Loucy (cell line): ENCODE results near the gene ATG10.
A peak's percentile ranks its signal among the peaks of the same experiment; 100 is the strongest.
"Not testable (repeated sequence)": the region's sequence is repeated elsewhere in the genome, so short reads cannot be mapped to it uniquely, and the experiment has no call there.

ENCODE experiments used
- H2AFZ ChIP-seq: fragments of 200-600 bp; sonication (generic); 2 replicates; pipeline ENCODE4 v1.6.0; 2016; ENCODE audit warnings: antibody characterized with exemption, mild to moderate bottlenecking, low read length, moderate library complexity
- H3F3A ChIP-seq: fragments of 200-600 bp; 2 replicates; pipeline ENCODE4 v1.6.0; 2016; ENCODE audit warnings: antibody characterized with exemption, low read depth, mild to moderate bottlenecking
- H3K27me3 ChIP-seq: fragments of 200-600 bp; sonication (generic); 2 replicates; pipeline ENCODE4 v1.6.1; 2014; ENCODE audit warnings: low read length, mild to moderate bottlenecking; ENCODE audit not compliant: insufficient read depth, poor library complexity, severe bottlenecking
- H3K36me3 ChIP-seq: fragments of 200-600 bp; sonication (generic); 2 replicates; pipeline ENCODE4 v1.6.1; 2016; ENCODE audit warnings: low read length; ENCODE audit not compliant: insufficient read depth
- H3K4me1 ChIP-seq: fragments of 200-600 bp; sonication (generic); 2 replicates; pipeline ENCODE4 v1.5.1; 2014; ENCODE audit warnings: low read length, mild to moderate bottlenecking; ENCODE audit not compliant: insufficient read depth, poor library complexity, severe bottlenecking
- H3K4me2 ChIP-seq: fragments of 200-600 bp; sonication (generic); 2 replicates; pipeline ENCODE4 v1.6.0; 2014; ENCODE audit warnings: antibody characterized with exemption, low read length, low read depth, mild to moderate bottlenecking; ENCODE audit not compliant: poor library complexity, severe bottlenecking
- H3K4me3 ChIP-seq: fragments of 200-600 bp; sonication (generic); 2 replicates; pipeline ENCODE4 v1.5.1; 2014; ENCODE audit warnings: low read length, mild to moderate bottlenecking, mixed read lengths; ENCODE audit not compliant: poor library complexity, severe bottlenecking
- H3K79me2 ChIP-seq: fragments of 200-600 bp; sonication (generic); 2 replicates; pipeline ENCODE4 v1.6.1; 2014; ENCODE audit warnings: low read length; ENCODE audit not compliant: insufficient read depth
- H3K9ac ChIP-seq: fragments of 200-600 bp; sonication (generic); 2 replicates; pipeline ENCODE4 v1.6.0; 2014; ENCODE audit warnings: mild to moderate bottlenecking, low read depth, low read length, moderate library complexity; ENCODE audit not compliant: poor library complexity, severe bottlenecking
- H3K9me2 ChIP-seq: fragments of 200-600 bp; sonication (generic); replicated peaks from 2 replicates; pipeline ENCODE4 v1.6.1; 2016; ENCODE audit warnings: low read depth, low read length, mixed read lengths
- H3K9me3 ChIP-seq: fragments of 200-600 bp; sonication (generic); 2 replicates; pipeline ENCODE4 v1.6.1; 2014; ENCODE audit warnings: mild to moderate bottlenecking, antibody characterized with exemption, low read length, low read depth; ENCODE audit not compliant: insufficient read depth
- H4K20me1 ChIP-seq: fragments of 200-600 bp; sonication (generic); 2 replicates; pipeline ENCODE4 v1.6.0; 2014; ENCODE audit warnings: antibody characterized with exemption, low read length, mild to moderate bottlenecking; ENCODE audit not compliant: insufficient read depth, poor library complexity, severe bottlenecking
- CTCF ChIP-seq: fragments of 200-600 bp; sonication (generic); conservative IDR thresholded peaks from 2 replicates; pipeline ENCODE4 v1.5.1; 2014; ENCODE audit warnings: mild to moderate bottlenecking, antibody characterized with exemption, low read length
- EZH2phosphoT487 ChIP-seq: fragments of 200-600 bp; IDR thresholded peaks from 2 replicates; pipeline ENCODE4 v1.6.1; 2018; ENCODE audit warnings: antibody characterized with exemption, mild to moderate bottlenecking, moderate library complexity, borderline replicate concordance

ATG10 gene

GRCh38 chr5:82058710-82059109 lies 86.9 kb downstream of the ATG10 start:
- Histone ChIP-seq H3K79me2 (no peaks in the 10 kb centered on the region), H3K4me1 (peaks cover 9% of the 10 kb centered on the region), H3K27me3 (no peaks in the 10 kb centered on the region), H3K9me2 (no peaks in the 10 kb centered on the region), H3K36me3 (no peaks in the 10 kb centered on the region), H3K9ac (no peak overlapping the region), H4K20me1 (no peaks in the 10 kb centered on the region), H3K4me3 (no peak overlapping the region), H2AFZ (no peak overlapping the region), H3F3A (no peaks in the 10 kb centered on the region), H3K4me2 (no peak overlapping the region), H3K9me3 (no peaks in the 10 kb centered on the region)
- TF ChIP-seq CTCF (no peak), EZH2phosphoT487 (no peak)

DNA sequence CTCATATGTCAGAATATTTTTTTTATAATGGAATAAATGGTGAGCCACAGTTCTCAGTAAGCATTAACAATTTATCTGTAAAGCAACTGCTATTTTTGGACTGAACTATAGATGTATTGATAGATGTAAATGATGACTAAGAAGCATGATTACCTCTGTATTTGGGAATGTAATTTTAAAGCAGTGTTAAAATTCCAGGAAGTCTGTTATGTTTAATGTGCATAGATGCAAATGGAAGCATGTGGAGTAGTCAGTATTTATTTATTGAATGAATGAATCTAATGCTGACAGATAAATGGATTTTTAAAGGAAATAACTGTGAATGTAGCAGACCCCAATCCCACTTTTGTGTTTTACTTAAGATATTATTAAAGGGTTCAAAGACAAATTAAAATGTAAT lies 95.0 kb downstream of the ATG10 start:
- no peak overlapping the region for H2AFZ ChIP-seq
- peaks cover 3% of the 10 kb centered on the region for H3K4me1 ChIP-seq
- no peaks in the 10 kb centered on the region for H3K79me2 ChIP-seq
- no peaks in the 10 kb centered on the region for H3F3A ChIP-seq
- H3K9me2 ChIP-seq, result no peaks in the 10 kb centered on the region
- no peaks in the 10 kb centered on the region for H4K20me1 ChIP-seq
- no peaks in the 10 kb centered on the region for H3K27me3 ChIP-seq
- H3K36me3 ChIP-seq, result no peaks in the 10 kb centered on the region
- no peak overlapping the region for H3K4me3 ChIP-seq
- no peaks in the 10 kb centered on the region for H3K9me3 ChIP-seq
- no peak for TF ChIP-seq CTCF
- TF ChIP-seq EZH2phosphoT487, result no peak
- H3K9ac ChIP-seq, result no peak overlapping the region
- no peak overlapping the region for H3K4me2 ChIP-seq

GRCh38 chr5:82068042-82068441 lies 96.2 kb downstream of the ATG10 start:
- not testable (repeated sequence) for H3F3A ChIP-seq, H3K27me3 ChIP-seq, H3K9me2 ChIP-seq, H3K4me3 ChIP-seq, H3K4me2 ChIP-seq, H2AFZ ChIP-seq, H3K36me3 ChIP-seq, H3K4me1 ChIP-seq, H3K9ac ChIP-seq, H3K79me2 ChIP-seq, H3K9me3 ChIP-seq, H4K20me1 ChIP-seq

- Histone ChIP-seq H3K79me2 (no peaks in the 10 kb centered on the region), H3K4me3 (no peak overlapping the region), H4K20me1 (no peaks in the 10 kb centered on the region), H3K9me3 (no peaks in the 10 kb centered on the region), H3K27me3 (no peaks in the 10 kb centered on the region), H3K36me3 (no peaks in the 10 kb centered on the region), H2AFZ (no peak overlapping the region), H3K9me2 (no peaks in the 10 kb centered on the region), H3K4me1 (peaks cover 3% of the 10 kb centered on the region), H3F3A (no peaks in the 10 kb centered on the region), H3K4me2 (peak overlapping the region; percentile 26), H3K9ac (no peak overlapping the region)
- TF ChIP-seq EZH2phosphoT487, result no peak
- TF ChIP-seq CTCF, result no peak
Observed at GRCh38 chr5:82068723-82069122, 96.9 kb downstream of the ATG10 start.
